Gastroesophageal sphincter (tissue), 3 donors: ENCODE measurements around the gene XYLB.

Experiments used
- CTCF ChIP-seq, 4 experiments: fragments of 200-600 bp in 2 of 4; fragments of 450-650 bp in 2 of 4; sonication (generic) in 1 of 4; IDR thresholded peaks; one replicate each; pipeline ENCODE4 v1.5.1; 2017 to 2019; ENCODE audit warnings: antibody characterized with exemption in 4 of 4, mild to moderate bottlenecking in 2 of 4, moderate library complexity in 2 of 4
- EP300 ChIP-seq: sonication (generic); formaldehyde crosslinking; IDR thresholded peaks from one replicate; pipeline ENCODE4 v1.6.1; 2017; ENCODE audit warnings: antibody characterized with exemption, mild to moderate bottlenecking
- POLR2A ChIP-seq, 2 donors: fragments of 450-650 bp; IDR thresholded peaks; one replicate each; pipeline ENCODE4 v1.6.1; 2017; ENCODE audit warnings: antibody characterized with exemption in 2 of 2, mild to moderate bottlenecking in 2 of 2, moderate library complexity in 1 of 2
- POLR2AphosphoS5 ChIP-seq: sonication (generic); formaldehyde crosslinking; IDR thresholded peaks from one replicate; pipeline ENCODE4 v1.6.1; 2017; ENCODE audit warnings: antibody characterized with exemption

DNA sequence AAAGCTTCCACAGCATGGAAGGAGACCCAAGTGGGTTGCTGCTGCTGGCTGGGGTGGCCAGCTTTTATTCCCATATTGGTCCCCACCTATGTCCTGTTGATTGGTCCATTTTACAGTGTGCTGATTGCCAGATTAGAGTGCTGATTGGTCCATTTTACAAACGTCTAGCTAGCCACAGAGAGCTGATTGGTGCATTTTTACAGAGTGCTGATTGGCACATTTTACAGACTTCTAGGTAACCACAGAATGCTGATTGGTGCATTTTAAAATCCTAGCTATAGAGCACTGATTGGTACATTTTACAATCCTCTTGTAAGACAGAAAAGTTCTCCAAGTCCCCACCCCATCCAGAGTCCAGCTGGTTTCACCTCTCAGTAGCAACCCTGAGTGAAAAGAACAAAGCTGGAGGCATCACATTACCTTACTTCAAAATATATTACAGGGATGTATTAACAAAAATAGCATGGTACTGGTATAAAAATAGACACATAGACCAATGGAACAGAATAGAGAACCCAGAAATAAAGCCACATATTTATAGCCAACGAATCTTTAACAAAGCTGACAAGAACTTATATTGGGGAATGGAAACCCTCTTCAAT, 99.6 kb downstream of the XYLB start:
- TF ChIP-seq CTCF (IDR thresholded peaks at IDR 0.05) = no peak
- TF ChIP-seq EP300 = no peak
- TF ChIP-seq POLR2A (IDR thresholded peaks at IDR 0.05) = no peak
- no peak for TF ChIP-seq POLR2AphosphoS5
